HG03045 (cell line): ENCODE data around the gene GPLD1.

Source experiments
- ATAC-seq: cut with Tn5 transposase; IDR thresholded peaks from one replicate; pipeline ENCODE4 v1.9.1; 2021; ENCODE audit warnings: mild to moderate bottlenecking, moderate library complexity; ENCODE audit not compliant: unreplicated experiment

GPLD1 gene

GRCh38 chr6:24501914-24502313 is 12.5 kb upstream of the GPLD1 start:
- no peak for ATAC-seq

GRCh38 chr6:24501374-24501773 is 12.0 kb upstream of the GPLD1 start:
- no peak for ATAC-seq

- no peak for ATAC-seq
These were observed 11.3 kb upstream of the GPLD1 start for GRCh38 chr6:24500683-24501082.

- no peak for ATAC-seq
These were observed 8.0 kb upstream of the GPLD1 start for GRCh38 chr6:24497254-24497970.

GRCh38 chr6:24494821-24495795 is 5.7 kb upstream of the GPLD1 start, which contains the start of gene ALDH5A1:
ALDH5A1 (plus strand) TSS chr6:24494969; CDS start chr6:24494997, 28 bp downstream.
- peak; percentile 66 for ATAC-seq

- peak; percentile 1 for ATAC-seq
These were observed 4.8 kb upstream of the GPLD1 start for GRCh38 chr6:24493945-24494820.

- ATAC-seq = no peak
These were observed 3.1 kb upstream of the GPLD1 start for GRCh38 chr6:24492475-24492874.

DNA sequence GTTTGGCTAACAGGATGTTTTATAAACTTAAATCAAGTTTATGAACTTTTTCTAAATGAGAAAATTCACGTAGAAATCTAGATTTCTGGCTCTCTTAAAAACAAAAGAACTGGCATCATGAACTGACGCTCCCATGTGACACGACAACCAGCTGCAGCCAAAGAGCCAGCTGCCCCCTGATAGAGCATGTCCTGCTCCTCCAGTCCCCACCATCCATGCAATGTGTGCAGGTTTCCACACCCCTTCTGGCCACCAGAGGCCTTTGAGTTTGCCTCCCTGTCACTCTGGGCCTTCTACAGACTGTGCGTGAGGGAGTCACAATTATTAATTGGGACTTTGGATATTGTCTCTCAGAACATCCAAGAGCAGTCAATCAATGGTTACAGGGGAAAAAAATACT is 1.6 kb upstream of the GPLD1 start:
- no peak for ATAC-seq

- no peak for ATAC-seq
These were observed 503 bp upstream of the GPLD1 start for GRCh38 chr6:24489881-24490280.

DNA sequence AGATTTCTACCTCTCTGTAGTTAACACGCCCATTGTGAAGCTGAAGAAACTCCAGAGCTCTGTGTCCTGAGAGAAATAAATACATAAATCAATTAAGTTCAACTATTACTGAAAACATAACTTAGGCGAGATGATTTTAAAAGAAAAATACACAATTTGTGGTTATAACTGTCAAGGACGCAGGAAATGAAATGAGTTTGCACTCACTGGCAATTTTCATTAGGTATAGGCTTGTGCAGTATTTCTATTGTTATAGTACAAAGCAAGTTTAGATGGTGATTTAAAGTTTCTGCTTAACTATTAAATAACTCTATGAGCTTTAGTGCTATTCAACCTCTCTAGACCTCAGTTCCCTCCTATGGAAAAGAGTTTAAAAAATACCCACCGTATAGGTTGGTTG is 3.3 kb downstream of the GPLD1 start:
- no peak for ATAC-seq

DNA sequence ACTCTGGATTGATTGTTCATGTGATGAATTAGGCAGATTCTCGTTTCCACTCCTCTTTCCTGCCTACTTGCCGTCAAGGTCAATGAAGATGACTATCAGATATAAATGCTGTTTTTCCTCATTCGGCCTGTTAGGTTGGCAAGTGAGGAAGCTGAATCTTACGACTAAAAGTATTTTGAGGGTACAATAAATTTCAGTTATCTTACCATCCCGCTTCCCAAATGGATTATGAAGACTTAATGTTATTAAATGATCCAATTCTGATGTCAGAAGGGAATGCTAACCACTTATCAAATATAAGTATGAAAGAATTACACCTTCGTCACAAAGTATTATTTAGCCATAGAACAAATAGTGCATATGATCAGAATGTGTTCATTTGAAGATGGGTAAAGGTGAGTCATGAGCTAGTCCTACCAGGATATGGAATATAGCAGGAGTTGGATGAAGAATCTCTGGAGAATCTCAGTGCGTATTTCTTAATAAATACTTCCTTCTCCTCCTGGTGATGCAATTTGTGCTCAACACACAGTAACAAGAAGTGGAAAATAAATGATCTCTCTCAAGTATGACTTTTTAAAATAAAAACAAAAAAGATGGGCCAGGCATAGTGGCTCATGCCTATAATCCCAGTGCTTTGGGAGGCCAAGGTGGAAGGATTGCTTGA is 4.6 kb downstream of the GPLD1 start:
- no peak for ATAC-seq

GRCh38 chr6:24481449-24481848 is 7.9 kb downstream of the GPLD1 start:
- ATAC-seq = no peak

- no peak for ATAC-seq
These were observed 8.7 kb downstream of the GPLD1 start for GRCh38 chr6:24480705-24481104.

- ATAC-seq = no peak
These were observed 10.5 kb downstream of the GPLD1 start for GRCh38 chr6:24478903-24479302.

DNA sequence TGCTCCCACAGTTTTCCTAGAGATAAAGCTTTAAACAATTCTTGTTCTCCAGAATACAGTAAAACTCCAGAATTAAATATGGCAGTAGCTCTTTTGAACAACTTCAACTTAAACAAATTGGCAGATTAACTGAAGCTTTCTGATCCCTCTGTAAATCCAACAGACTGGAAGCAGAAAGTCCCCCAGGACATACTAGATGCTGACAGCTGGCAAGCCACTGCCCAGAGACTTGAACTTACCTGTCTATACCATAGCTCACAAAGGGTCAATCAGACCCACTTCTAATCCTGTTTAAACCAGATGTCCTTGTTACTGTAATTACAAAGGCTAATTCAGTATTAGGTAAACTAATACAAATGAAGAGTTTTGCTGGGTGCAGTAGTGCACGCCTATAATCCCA is 12.3 kb downstream of the GPLD1 start:
- no peak for ATAC-seq

DNA sequence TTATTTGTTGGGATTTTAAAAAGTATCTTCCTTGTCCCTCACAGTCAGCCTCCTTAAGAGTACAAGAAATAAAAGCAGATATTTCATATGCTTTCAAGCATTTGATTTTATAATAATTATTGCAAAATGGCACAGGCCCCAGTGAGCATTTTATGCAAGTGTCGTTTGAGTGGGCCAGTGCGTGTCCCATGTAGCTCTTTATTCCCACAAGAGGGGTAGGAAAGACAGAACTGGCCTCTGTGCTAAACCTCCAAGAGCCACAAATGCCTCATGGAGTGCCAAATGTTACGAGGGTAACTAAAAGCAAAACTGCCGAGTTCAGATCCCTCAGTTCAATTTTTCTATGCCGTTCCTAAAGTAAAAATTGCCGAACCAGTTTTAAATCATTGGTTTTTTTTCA is 12.7 kb downstream of the GPLD1 start:
- no peak for ATAC-seq

DNA sequence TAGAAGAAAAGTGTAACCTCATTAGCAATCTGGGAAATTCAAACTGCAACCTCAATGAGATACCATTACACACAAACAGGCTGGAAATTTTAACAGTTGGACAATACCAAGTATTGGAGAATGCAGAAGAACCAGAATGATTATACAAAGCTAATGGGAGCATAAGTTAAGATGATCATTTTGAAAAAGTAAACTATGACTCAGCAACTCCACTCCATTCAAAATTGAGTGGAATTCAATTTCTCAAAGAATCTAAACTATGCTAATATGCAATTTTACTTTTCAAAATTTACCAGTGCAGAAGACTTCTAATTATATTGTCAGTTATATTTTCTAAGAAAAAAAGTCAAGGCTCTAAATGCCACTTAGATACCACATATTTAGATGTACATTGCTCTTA is 17.2 kb downstream of the GPLD1 start:
- no peak for ATAC-seq

DNA sequence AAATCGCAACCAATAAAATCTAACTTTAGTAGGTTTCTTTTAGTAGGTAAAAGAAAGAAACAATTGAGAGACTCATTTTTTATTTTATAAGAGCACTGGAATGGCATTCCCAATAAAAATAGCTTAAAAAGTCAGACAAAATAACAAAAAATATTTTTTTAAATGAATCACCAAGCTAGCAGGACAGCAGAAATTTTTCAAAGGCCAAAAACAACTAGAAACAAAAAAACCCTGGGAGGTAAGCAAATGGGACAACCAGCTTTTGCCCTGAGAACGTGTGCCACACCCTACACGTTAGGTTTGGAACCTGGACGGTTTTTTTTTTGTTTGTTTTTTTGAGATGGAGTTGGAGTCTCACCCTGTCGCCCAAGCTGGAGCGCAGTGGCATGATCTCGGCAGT is 19.6 kb downstream of the GPLD1 start:
- no peak for ATAC-seq

- no peak for ATAC-seq
These were observed 24.9 kb downstream of the GPLD1 start for GRCh38 chr6:24464253-24465038.

DNA sequence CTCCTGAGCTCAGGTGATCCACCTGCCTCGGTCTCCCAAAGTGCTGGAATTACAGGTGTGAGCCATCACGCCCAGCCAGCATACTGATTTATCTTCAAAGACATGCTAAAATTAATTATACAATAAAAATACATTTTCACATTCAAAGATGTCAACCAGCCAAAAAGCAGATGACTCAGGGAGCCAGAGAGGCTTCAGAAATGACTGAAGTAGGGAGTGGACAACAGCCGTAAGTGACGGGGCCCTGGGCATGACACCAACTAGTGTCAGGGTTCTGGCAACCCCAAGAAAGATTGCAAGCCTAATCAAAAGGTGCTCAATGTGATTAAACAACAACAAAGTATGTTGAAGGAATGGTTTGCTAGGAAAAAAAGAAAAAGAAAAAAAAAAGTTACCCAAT is 28.4 kb downstream of the GPLD1 start:
- ATAC-seq = no peak
